ENCODE measurements around the gene OPCML.

DNA sequence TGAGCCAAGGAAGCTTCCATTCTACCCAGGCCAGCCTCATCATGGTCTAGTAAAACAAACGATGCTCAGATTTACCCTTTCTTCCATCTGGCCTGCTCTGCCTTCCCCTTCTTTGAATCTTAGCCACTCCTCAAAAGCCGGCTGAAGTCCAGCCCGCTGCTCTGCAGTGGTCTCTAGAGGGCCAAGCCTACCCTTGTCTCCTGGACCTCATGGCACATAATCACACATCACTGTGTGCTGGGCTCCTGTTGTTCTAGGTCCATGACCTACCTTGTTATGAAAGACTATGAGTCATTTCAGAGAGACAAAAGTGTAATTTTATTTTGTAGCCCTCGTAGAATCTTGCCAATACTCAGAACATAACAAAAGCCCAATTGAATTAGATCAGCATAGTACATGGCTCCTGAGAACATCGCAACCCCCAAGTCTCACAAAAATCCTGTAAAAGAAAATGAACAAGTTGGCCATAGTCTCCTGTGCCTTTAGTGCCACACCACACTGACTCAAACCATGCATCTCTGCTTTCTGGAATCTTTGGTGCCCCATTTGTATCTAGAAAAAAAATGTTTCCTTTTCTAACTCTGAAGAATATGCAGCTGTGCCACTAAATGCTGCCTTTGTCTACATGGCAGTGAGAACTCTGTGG lies 192.7 kb downstream of the OPCML start:
- TF ChIP-seq POLR2A (IDR thresholded peaks at IDR 0.05) (no peak), CTCF (IDR thresholded peaks at IDR 0.05) (no peak), POLR2AphosphoS5 (IDR thresholded peaks at IDR 0.05; ENCODE audit: insufficient read depth in 1 of 2, low read depth in 1 of 2) (no peak)

All from vagina (tissue), 2 donors.